ENCODE results near the gene PCP2.
A peak's percentile ranks its signal among the peaks of the same experiment; 100 is the strongest.

PCP2 gene

DNA sequence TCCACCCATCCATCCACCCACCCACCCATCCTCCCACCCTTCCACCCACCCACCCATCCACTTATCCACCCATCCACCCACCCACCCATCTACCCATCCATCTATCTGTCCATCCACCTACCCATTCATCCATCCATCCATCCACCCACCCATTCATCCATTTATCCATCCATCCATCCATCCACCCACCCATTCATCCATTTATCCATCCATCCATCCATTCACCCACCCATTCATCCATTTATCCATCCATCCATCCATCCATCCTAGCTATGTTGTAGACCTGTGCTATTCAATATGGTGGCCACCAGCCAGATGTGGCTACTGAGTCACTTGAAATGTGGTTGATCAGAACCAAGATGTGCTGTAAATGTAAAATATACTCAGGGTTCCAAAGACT is 32.8 kb downstream of the PCP2 start:
- no peak for DNase-seq

GRCh38 chr19:7598180-7598579 is 35.3 kb downstream of the PCP2 start:
- no peak for DNase-seq

DNA sequence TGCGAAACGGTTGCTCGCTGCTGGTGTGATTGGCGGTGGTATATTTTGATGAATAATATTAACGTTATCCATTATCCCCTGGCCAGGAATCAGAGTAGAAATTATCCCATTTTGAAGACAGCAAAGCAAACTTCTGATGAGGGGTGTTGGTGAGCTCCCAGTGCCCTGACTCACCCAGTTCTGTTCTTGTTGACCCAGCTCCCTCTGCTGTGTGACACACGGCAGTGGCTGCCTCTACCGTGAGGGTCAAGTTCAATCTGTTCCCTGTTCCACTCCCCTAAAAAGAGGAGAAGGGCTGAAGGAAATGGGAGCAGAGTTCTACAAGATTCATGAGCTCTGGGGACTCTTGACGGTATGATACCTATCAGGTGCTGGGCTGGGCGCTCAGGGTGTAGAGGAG is 35.8 kb downstream of the PCP2 start:
- no peak for DNase-seq

DNA sequence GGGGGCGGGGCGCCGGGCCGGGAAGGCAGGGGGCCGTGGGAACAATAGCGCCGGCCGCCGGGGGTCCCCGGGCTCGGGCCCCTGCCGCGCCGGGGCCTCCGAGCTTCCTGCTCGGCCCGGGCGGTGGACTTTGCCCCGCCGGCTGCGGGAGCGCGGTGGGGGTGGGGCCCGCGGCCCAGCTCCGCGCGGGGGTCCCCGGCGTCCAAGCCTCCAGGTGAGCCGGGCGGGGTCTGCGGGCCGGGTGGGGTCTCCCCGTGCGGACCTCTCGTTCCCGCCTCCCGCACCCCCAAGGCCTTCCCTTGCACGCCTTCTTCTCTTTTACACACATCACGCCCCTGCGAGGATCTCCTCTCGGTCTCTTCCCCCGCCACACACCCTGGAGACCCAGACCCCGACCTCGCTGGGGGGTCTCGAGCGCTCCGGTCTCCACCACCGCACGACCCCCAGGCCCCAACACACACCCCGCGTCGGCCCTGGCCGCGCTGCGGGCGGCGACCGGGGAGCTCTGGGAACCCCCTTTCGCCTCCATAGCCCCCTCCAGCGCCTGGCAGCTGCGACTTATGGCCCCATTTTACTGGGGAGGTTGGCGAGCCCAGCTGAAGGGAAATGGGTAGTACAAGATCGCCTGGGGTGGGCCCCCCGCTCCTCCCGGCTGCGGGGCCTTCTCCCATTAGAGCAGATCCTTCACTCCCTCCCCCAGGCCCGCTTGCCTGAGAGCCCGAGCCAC is 37.1 kb downstream of the PCP2 start:
- no peak for DNase-seq

DNA sequence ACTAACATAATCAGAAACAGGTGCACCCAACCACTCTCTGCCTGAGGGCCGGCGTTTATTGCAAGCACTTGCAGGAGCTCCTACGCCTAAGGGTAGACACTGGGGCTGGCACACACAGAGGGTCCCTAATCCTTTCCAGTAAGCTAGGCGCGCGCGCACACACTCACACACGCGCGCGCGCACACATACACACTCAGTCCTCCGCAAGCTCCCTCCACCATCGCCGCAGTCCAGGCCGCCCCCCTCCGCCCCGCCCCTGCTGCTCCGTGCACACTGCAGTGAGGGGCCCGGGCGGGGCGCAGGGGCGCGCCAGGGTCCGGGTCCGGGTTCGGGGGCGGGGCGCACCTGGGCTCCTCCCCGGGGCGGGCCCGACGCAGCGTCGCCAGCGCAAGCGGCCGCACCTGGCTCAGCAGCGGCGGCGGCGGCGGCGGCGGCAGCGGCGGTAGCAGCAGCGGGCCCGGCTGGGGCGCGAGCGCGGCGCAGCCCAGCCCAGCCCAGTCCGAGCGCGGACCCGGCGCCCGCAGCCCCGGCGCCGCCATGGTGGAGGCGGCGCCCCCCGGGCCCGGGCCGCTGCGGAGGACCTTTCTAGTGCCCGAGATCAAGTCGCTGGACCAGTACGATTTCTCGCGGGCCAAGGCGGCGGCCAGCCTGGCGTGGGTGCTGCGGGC is 37.9 kb downstream of the PCP2 start, which contains the start of gene CAMSAP3:
Gene CAMSAP3 (plus strand): TSS at position 398 of the 668 bp plus-strand sequence. CDS start 140 bp downstream, at position 538.
- DNase-seq, result peak in 16 of 51 donors; percentile 7 to 41 (median 17)

GRCh38 chr19:7590256-7590655 is 43.3 kb downstream of the PCP2 start:
- DNase-seq, result no peak

DNA sequence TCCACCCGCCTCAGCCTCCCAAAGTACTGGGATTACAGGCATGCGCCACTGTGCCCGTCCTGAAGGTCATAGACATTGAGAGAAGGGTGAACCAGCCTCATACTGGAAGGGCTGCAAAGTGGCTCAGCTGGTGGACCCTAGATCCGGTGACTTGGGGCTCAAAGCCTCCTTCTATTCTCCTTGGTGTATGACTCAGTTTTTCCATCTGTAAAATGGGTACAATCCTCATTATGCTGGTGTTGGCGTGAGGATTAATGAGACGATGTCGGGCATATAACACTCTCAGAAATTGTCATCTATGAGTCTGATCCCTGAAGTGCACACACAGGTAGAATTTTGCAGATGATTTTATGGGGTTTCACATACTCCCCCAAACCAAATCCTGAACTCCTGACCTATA is 43.7 kb downstream of the PCP2 start:
- DNase-seq, result no peak

GRCh38 chr19:7582446-7582845 is 51.1 kb downstream of the PCP2 start:
- DNase-seq, result no peak

All from hypothalamus (tissue), 51 donors.